Thoracic aorta (tissue), 2 donors: ENCODE results near the gene MYMX. TPM values are rescaled to one million over a fixed set of nuclear protein-coding genes. Genes with fewer than 3 reads are reported as not detected.

Experiments
- ATAC-seq: fragments of 150-250 bp; one replicate; pipeline ENCODE4 v1.8.0; 2017; ENCODE audit warnings: low read depth; ENCODE audit not compliant: insufficient number of reproducible peaks, low FRiP score
- DNase-seq: peaks from one replicate; pipeline ENCODE4 v3.0.0-alpha.2; 2020; ENCODE audit warnings: low spot score
- H3K27ac ChIP-seq, 2 donors: fragments of 200-600 bp; sonication (generic); 1 replicate in 1 of 2; 2 replicates in 1 of 2; pipeline ENCODE4 v1.5.1; 2016; ENCODE audit warnings: mild to moderate bottlenecking in 2 of 2, moderate library complexity in 2 of 2
- H3K27me3 ChIP-seq: fragments of 200-600 bp; sonication (generic); replicated peaks from 2 replicates; pipeline ENCODE4 v1.6.0; 2016; ENCODE audit warnings: mild to moderate bottlenecking; ENCODE audit not compliant: insufficient read depth
- H3K36me3 ChIP-seq: fragments of 200-600 bp; sonication (generic); one replicate; pipeline ENCODE4 v1.5.1; 2016
- H3K4me1 ChIP-seq, 2 donors: fragments of 200-600 bp; sonication (generic); 1 replicate in 1 of 2; 2 replicates in 1 of 2; pipeline versions ENCODE4 v1.5.1 to v1.6.0; 2016; ENCODE audit warnings: low read depth in 2 of 2, mild to moderate bottlenecking in 1 of 2; ENCODE audit not compliant: control insufficient read depth in 1 of 2
- H3K4me3 ChIP-seq: fragments of 200-600 bp; sonication (generic); 2 replicates; pipeline ENCODE4 v1.5.1; 2016; ENCODE audit warnings: mild to moderate bottlenecking
- H3K9me3 ChIP-seq: fragments of 200-600 bp; sonication (generic); 2 replicates; pipeline ENCODE4 v1.5.1; 2016
- total RNA-seq, 2 donors: library from RNA; depleted of rRNA; stranded (reverse); fragments of >200 nt; gene quantifications; one replicate each; pipeline versions ENCODE4 v1.1.0 to v1.2.3, GENCODE V29; 2016
- TF ChIP-seq, protein P1 (sequence below): fragments of 200-600 bp; sonication (generic); IDR thresholded peaks from one replicate; pipeline ENCODE4 v1.5.1; 2019; ENCODE audit warnings: antibody characterized with exemption

MYMX gene
- total RNA-seq, 2 donors from 2014 or later = not detected

DNA sequence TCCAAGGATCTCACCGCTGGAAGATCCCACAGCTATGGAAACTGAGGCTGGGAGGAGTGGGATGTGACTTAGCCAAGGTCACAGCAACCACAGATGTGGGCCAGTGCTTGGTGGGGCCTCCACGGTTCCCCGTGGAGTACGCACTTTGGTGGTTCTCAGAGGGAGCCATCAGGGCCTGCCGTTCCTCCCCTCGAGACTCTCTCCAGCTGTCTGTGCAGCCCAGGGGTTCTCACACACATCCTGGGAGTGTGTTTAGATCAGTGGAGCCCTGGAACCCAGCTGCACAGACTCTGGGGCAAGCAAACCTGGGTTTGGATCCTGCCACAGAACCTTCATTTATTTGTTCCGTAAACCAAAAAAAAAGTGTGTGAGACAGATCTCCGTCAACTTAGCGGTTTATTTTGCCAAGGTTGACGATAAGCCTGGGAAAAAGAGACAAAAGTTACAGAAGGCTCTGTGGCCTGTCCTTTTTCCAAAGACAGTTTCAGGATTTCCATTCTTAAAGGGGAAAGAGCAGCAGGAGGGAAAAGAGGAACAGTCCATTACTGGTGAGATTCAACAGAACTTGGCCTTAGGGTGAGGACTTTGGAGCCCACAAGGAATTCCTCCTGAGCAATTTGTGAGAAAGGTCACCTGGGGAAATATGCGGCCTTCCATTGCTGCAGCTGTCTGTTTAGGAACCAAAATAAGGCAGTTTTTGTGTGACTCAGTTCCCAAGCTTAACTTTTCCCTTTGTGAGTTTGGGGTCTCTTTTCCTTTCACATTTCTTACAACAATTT lies 13.6 kb upstream of the MYMX start:
- Histone ChIP-seq H3K9me3 (no peaks in the 10 kb centered on the region), H3K27ac (no peak overlapping the region), H3K4me1 (peaks cover 8 to 11% of the 10 kb centered on the region in 2 donors), H3K36me3 (no peaks in the 10 kb centered on the region), H3K4me3 (no peak overlapping the region), H3K27me3 (no peaks in the 10 kb centered on the region)
- DNase-seq (no peak), ATAC-seq (no peak)
- TF ChIP-seq, protein P1, sequence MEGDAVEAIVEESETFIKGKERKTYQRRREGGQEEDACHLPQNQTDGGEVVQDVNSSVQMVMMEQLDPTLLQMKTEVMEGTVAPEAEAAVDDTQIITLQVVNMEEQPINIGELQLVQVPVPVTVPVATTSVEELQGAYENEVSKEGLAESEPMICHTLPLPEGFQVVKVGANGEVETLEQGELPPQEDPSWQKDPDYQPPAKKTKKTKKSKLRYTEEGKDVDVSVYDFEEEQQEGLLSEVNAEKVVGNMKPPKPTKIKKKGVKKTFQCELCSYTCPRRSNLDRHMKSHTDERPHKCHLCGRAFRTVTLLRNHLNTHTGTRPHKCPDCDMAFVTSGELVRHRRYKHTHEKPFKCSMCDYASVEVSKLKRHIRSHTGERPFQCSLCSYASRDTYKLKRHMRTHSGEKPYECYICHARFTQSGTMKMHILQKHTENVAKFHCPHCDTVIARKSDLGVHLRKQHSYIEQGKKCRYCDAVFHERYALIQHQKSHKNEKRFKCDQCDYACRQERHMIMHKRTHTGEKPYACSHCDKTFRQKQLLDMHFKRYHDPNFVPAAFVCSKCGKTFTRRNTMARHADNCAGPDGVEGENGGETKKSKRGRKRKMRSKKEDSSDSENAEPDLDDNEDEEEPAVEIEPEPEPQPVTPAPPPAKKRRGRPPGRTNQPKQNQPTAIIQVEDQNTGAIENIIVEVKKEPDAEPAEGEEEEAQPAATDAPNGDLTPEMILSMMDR = no peak

DNA sequence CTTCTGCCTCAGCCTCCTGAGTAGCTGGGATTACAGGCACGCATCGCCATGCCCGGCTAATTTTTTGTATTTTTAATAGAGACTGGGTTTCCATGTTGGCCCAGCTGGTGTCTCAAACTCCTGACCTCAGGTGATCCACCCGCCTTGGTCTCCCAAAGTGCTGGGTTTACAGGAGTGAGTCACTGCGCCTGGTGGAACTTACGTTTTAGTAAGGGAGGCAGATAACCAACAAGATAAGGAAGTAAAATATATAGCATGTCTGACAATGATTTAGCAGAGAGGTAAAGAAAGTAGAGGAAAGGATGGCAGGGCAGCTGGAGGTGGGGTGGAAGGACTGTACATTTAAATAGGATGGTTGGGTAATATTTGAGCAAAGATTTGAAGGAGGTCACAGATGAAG lies 12.8 kb upstream of the MYMX start:
- TF ChIP-seq, protein P1 = no peak
- Histone ChIP-seq H3K9me3 (no peaks in the 10 kb centered on the region), H3K4me1 (peaks cover 4 to 11% of the 10 kb centered on the region in 2 donors), H3K4me3 (no peak overlapping the region), H3K36me3 (no peaks in the 10 kb centered on the region), H3K27me3 (no peaks in the 10 kb centered on the region), H3K27ac (no peak overlapping the region)
- no peak for ATAC-seq
- DNase-seq = no peak

DNA sequence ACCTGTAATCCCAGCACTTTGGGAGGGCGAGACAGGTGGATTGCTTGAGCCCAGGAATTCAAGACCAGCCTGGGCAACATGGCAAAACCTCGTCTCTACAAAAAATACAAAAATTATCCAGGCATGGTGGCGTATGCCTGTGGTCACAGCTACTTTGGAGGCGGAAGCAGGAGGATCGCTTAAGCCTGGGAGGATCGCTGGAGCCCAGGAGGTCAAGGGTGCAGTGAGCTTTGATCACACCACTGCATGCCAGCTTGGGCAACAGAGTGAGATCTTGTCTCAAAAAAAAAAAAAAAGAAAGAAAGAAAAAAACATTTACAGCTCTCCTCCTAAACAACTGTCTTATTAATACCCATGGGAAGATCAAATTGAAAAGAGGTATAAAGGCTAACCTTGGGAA lies 8.8 kb upstream of the MYMX start:
- no peak for DNase-seq
- Histone ChIP-seq H3K4me3 (no peak overlapping the region), H3K27ac (no peak overlapping the region), H3K9me3 (no peaks in the 10 kb centered on the region), H3K36me3 (no peaks in the 10 kb centered on the region), H3K27me3 (no peaks in the 10 kb centered on the region), H3K4me1 (no peaks in the 10 kb centered on the region)
- ATAC-seq = no peak
- TF ChIP-seq, protein P1 = no peak

DNA sequence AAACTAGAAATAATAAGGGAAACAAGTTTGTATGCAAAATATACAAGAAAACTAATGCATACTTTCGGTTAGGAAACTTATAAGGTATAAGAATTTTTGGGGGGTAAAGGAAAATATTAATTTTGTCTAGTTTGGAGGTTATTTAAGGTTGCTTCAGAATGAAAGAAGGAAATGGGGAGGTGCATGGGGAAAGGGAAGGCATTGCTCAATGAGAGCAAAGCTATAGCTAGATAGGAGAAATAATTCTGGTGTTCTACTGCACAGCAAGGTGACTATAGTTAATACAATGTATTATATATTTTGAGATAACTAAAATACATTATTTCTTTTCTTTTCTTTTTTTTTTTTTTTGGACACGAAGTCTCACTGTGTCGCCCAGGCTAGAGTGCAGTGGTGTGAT lies 5.4 kb upstream of the MYMX start:
- peaks cover 0 to 2% of the 10 kb centered on the region in 2 donors for H3K4me1 ChIP-seq
- ATAC-seq (no peak), DNase-seq (no peak)
- no peak overlapping the region for H3K27ac ChIP-seq
- H3K9me3 ChIP-seq = no peaks in the 10 kb centered on the region
- TF ChIP-seq, protein P1 = no peak
- H3K36me3 ChIP-seq = no peaks in the 10 kb centered on the region
- H3K27me3 ChIP-seq = no peaks in the 10 kb centered on the region
- no peak overlapping the region for H3K4me3 ChIP-seq

DNA sequence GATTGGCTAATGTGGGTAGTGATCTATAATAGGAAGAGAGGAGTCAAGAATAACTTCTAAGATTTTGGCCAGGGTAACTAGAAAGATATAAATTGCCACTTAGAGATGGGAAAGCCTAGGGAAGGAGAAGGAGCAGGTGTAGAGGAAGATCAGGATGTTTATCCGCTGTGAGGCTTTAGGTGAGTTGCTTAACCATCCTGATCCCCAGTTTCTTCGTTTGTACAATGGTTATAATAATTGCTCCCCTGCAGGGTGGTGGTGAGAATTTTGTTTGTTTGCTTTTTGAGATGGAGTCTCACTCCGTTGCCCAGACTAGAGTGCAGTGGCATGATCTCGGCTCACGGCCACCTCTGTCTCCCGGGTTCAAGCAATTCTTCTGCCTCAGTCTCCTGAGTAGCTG lies 2.4 kb upstream of the MYMX start:
- no peaks in the 10 kb centered on the region for H3K36me3 ChIP-seq
- H3K4me1 ChIP-seq = peaks cover 9 to 31% of the 10 kb centered on the region in 2 donors
- ATAC-seq (no peak), DNase-seq (no peak)
- no peaks in the 10 kb centered on the region for H3K27me3 ChIP-seq
- H3K9me3 ChIP-seq = no peaks in the 10 kb centered on the region
- H3K27ac ChIP-seq = no peak overlapping the region
- H3K4me3 ChIP-seq = no peak overlapping the region
- TF ChIP-seq, protein P1 = no peak
